WTC11 (cell line): Measurements from ENCODE around the gene TMEM135.

Experiments used
- FOXP1 ChIP-seq: sonication (generic); formaldehyde crosslinking; IDR thresholded peaks from 2 replicates; pipeline ENCODE4 v1.8.0; 2022; ENCODE audit warnings: missing genetic modification reagents, mild to moderate bottlenecking, moderate library complexity, borderline replicate concordance
- TEAD1 ChIP-seq: sonication (generic); formaldehyde crosslinking; IDR thresholded peaks from 2 replicates; pipeline ENCODE4 v1.8.0; 2022; ENCODE audit warnings: mild to moderate bottlenecking, missing genetic modification reagents
- ZNF396 ChIP-seq: fragments of 250-450 bp; sonication (Bioruptor Pico); IDR thresholded peaks from 2 replicates; pipeline ENCODE4 v1.8.0; 2021; ENCODE audit warnings: mild to moderate bottlenecking, moderate library complexity, borderline replicate concordance
- TF ChIP-seq, protein P1 (sequence below): sonication (generic); formaldehyde crosslinking; IDR thresholded peaks from 2 replicates; pipeline ENCODE4 v1.8.1; 2022; ENCODE audit warnings: mild to moderate bottlenecking, moderate library complexity, missing genetic modification reagents
- TF ChIP-seq, protein P2 (sequence below): sonication (generic); formaldehyde crosslinking; IDR thresholded peaks from 2 replicates; pipeline ENCODE4 v1.8.0; 2023; ENCODE audit warnings: missing genetic modification reagents, mild to moderate bottlenecking, borderline replicate concordance
- TF ChIP-seq, protein P3 (sequence below): fragments of 200-600 bp; IDR thresholded peaks from 2 replicates; pipeline ENCODE4 v1.8.0; 2022; ENCODE audit warnings: antibody characterized with exemption

DNA sequence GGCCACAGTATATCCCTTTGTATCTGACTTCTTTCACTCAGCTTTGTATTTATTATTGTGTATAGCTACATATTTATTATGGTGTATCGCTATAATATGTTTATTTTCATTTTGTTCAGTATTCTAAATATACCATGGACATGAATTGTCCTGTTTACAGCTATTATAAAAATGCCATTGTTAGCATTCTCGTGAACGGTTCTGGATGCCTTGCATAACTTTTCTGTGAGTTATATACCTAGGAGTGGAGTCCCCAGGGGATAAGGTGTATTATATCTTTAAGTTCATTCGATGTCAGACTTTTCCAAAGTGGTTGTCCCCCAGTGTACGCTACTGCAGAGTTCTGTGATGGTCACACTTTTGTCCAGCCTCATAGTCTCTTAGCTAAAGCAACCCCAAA, 301.7 kb downstream of the TMEM135 start:
- TF ChIP-seq, protein P1, sequence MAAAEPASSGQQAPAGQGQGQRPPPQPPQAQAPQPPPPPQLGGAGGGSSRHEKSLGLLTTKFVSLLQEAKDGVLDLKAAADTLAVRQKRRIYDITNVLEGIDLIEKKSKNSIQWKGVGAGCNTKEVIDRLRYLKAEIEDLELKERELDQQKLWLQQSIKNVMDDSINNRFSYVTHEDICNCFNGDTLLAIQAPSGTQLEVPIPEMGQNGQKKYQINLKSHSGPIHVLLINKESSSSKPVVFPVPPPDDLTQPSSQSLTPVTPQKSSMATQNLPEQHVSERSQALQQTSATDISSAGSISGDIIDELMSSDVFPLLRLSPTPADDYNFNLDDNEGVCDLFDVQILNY (CRISPR knock-in tag), result no peak
- TF ChIP-seq, protein P2, sequence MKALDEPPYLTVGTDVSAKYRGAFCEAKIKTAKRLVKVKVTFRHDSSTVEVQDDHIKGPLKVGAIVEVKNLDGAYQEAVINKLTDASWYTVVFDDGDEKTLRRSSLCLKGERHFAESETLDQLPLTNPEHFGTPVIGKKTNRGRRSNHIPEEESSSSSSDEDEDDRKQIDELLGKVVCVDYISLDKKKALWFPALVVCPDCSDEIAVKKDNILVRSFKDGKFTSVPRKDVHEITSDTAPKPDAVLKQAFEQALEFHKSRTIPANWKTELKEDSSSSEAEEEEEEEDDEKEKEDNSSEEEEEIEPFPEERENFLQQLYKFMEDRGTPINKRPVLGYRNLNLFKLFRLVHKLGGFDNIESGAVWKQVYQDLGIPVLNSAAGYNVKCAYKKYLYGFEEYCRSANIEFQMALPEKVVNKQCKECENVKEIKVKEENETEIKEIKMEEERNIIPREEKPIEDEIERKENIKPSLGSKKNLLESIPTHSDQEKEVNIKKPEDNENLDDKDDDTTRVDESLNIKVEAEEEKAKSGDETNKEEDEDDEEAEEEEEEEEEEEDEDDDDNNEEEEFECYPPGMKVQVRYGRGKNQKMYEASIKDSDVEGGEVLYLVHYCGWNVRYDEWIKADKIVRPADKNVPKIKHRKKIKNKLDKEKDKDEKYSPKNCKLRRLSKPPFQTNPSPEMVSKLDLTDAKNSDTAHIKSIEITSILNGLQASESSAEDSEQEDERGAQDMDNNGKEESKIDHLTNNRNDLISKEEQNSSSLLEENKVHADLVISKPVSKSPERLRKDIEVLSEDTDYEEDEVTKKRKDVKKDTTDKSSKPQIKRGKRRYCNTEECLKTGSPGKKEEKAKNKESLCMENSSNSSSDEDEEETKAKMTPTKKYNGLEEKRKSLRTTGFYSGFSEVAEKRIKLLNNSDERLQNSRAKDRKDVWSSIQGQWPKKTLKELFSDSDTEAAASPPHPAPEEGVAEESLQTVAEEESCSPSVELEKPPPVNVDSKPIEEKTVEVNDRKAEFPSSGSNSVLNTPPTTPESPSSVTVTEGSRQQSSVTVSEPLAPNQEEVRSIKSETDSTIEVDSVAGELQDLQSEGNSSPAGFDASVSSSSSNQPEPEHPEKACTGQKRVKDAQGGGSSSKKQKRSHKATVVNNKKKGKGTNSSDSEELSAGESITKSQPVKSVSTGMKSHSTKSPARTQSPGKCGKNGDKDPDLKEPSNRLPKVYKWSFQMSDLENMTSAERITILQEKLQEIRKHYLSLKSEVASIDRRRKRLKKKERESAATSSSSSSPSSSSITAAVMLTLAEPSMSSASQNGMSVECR (CRISPR knock-in tag), result no peak
- TF ChIP-seq FOXP1 (CRISPR knock-in tag) (no peak), TEAD1 (CRISPR knock-in tag) (no peak), ZNF396 (no peak)
- TF ChIP-seq, protein P3, sequence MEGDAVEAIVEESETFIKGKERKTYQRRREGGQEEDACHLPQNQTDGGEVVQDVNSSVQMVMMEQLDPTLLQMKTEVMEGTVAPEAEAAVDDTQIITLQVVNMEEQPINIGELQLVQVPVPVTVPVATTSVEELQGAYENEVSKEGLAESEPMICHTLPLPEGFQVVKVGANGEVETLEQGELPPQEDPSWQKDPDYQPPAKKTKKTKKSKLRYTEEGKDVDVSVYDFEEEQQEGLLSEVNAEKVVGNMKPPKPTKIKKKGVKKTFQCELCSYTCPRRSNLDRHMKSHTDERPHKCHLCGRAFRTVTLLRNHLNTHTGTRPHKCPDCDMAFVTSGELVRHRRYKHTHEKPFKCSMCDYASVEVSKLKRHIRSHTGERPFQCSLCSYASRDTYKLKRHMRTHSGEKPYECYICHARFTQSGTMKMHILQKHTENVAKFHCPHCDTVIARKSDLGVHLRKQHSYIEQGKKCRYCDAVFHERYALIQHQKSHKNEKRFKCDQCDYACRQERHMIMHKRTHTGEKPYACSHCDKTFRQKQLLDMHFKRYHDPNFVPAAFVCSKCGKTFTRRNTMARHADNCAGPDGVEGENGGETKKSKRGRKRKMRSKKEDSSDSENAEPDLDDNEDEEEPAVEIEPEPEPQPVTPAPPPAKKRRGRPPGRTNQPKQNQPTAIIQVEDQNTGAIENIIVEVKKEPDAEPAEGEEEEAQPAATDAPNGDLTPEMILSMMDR, result no peak
